Smooth muscle cell (in vitro differentiated cells): Measurements from ENCODE around the gene CYTH3. TPM values are rescaled to one million over a fixed set of nuclear protein-coding genes. Genes with fewer than 3 reads are reported as not detected.

ENCODE experiments used
- DNase-seq: peaks from one replicate; lab custom pipeline; 2025; ENCODE audit not compliant: unreplicated experiment; lab: John Stamatoyannopoulos, UW
- H2AFZ ChIP-seq: fragments of 200-600 bp; sonication (generic); 2 replicates; pipeline ENCODE4 v1.6.0; 2016; ENCODE audit warnings: antibody characterized with exemption, low read depth, mild to moderate bottlenecking
- H3F3A ChIP-seq: fragments of 200-600 bp; sonication (generic); 2 replicates; pipeline ENCODE4 v1.6.0; 2017; ENCODE audit warnings: antibody characterized with exemption, low read depth
- H3K27ac ChIP-seq: fragments of 200-600 bp; sonication (generic); 2 replicates; pipeline ENCODE4 v1.5.1; 2016; ENCODE audit warnings: low read depth, mild to moderate bottlenecking
- H3K27me3 ChIP-seq: fragments of 200-600 bp; sonication (generic); 2 replicates; pipeline ENCODE4 v1.6.1; 2016; ENCODE audit warnings: low read depth, mild to moderate bottlenecking
- H3K36me3 ChIP-seq: fragments of 200-600 bp; sonication (generic); 2 replicates; pipeline ENCODE4 v1.5.1; 2016; ENCODE audit warnings: low read depth
- H3K4me1 ChIP-seq: fragments of 200-600 bp; sonication (generic); 2 replicates; pipeline ENCODE4 v1.5.1; 2016; ENCODE audit warnings: low read depth
- H3K4me2 ChIP-seq: fragments of 200-600 bp; sonication (generic); 2 replicates; pipeline ENCODE4 v1.6.0; 2016; ENCODE audit warnings: mild to moderate bottlenecking
- H3K4me3 ChIP-seq: fragments of 200-600 bp; sonication (generic); 2 replicates; pipeline ENCODE4 v1.5.1; 2016; ENCODE audit warnings: mild to moderate bottlenecking
- H3K79me2 ChIP-seq: fragments of 200-600 bp; sonication (generic); 2 replicates; pipeline ENCODE4 v1.6.0; 2016; ENCODE audit warnings: low read depth, mild to moderate bottlenecking
- H3K9ac ChIP-seq: fragments of 200-600 bp; sonication (generic); 2 replicates; pipeline ENCODE4 v1.6.0; 2016; ENCODE audit warnings: low read depth
- H3K9me3 ChIP-seq: fragments of 200-600 bp; sonication (generic); replicated peaks from 2 replicates; pipeline ENCODE4 v1.5.1; 2016; ENCODE audit warnings: low read depth
- H4K20me1 ChIP-seq: fragments of 200-600 bp; sonication (generic); 2 replicates; pipeline ENCODE4 v1.6.0; 2016; ENCODE audit warnings: low read depth
- WGBS: methylation state at CpG from one replicate; pipeline ENCODE4 v1.1.7; 2016; ENCODE audit warnings: low lambda C conversion rate; 5-methylcytosine and 5-hydroxymethylcytosine counted together
- polyA plus RNA-seq: library from polyadenylated mRNA; unstranded; fragments of >200 nt; fragmentation: Nextera tagmentation; extraction: Ambion mirVana; gene quantifications from 2 replicates; pipeline ENCODE4 v1.2.1, GENCODE V29; 2016
- total RNA-seq: library from RNA; depleted of rRNA; stranded (reverse); fragments of >200 nt; gene quantifications from 2 replicates; pipeline ENCODE4 v1.2.3, GENCODE V29; 2014
- TF ChIP-seq, protein P1 (sequence below): fragments of 200-600 bp; sonication (generic); IDR thresholded peaks from 2 replicates; pipeline ENCODE4 v1.5.1; 2017; ENCODE audit warnings: borderline replicate concordance, mild to moderate bottlenecking, antibody characterized with exemption; ENCODE audit not compliant: insufficient read depth, poor library complexity, severe bottlenecking

The CYTH3 gene
- total and polyA plus RNA-seq, 2 experiments from 2014 or later: 7.6 to 11.4 TPM

- Histone ChIP-seq H3K4me2 (no peak overlapping the region), H3K79me2 (no peaks in the 10 kb centered on the region), H3K36me3 (peaks cover 4% of the 10 kb centered on the region), H3K27ac (no peak overlapping the region), H3F3A (no peaks in the 10 kb centered on the region), H3K9ac (no peak overlapping the region), H3K4me3 (no peak overlapping the region), H3K27me3 (no peaks in the 10 kb centered on the region), H4K20me1 (peaks cover 17% of the 10 kb centered on the region), H3K4me1 (no peaks in the 10 kb centered on the region), H2AFZ (no peak overlapping the region), H3K9me3 (no peaks in the 10 kb centered on the region)
- TF ChIP-seq, protein P1, sequence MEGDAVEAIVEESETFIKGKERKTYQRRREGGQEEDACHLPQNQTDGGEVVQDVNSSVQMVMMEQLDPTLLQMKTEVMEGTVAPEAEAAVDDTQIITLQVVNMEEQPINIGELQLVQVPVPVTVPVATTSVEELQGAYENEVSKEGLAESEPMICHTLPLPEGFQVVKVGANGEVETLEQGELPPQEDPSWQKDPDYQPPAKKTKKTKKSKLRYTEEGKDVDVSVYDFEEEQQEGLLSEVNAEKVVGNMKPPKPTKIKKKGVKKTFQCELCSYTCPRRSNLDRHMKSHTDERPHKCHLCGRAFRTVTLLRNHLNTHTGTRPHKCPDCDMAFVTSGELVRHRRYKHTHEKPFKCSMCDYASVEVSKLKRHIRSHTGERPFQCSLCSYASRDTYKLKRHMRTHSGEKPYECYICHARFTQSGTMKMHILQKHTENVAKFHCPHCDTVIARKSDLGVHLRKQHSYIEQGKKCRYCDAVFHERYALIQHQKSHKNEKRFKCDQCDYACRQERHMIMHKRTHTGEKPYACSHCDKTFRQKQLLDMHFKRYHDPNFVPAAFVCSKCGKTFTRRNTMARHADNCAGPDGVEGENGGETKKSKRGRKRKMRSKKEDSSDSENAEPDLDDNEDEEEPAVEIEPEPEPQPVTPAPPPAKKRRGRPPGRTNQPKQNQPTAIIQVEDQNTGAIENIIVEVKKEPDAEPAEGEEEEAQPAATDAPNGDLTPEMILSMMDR: no peak
- 94% methylated on average over 15 of the region's 15 CpGs for WGBS
- DNase-seq: no peak
Observed at GRCh38 chr7:6161463-6162330, 110.7 kb downstream of the CYTH3 start.

DNA sequence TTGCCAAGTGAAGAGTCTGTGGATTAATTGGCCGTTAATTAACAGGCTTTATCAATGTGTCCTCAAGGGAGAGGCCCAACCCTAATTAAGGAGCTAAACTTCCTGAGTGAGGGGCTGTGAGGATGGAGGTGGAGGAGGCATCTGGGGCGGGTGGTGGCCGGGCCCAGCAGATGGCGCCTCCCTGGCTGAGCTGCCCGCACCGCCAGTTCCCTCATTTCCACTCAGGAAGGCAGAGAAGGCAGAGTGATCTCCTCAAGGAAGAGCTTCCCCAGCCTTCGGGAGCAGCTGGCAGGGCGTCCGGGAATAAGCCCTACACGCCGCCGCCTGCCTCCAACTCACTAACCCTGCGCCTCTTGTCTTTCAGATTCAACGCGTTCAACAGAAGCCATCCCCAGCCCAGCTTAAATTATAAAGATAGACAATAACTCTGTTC lies 112.2 kb downstream of the CYTH3 start:
- DNase-seq: no peak
- Histone ChIP-seq H3K79me2 (no peaks in the 10 kb centered on the region), H3K36me3 (peaks cover 5% of the 10 kb centered on the region), H3K4me3 (no peak overlapping the region), H3K4me1 (no peaks in the 10 kb centered on the region), H4K20me1 (peaks cover 17% of the 10 kb centered on the region), H2AFZ (no peak overlapping the region), H3K4me2 (no peak overlapping the region), H3K9ac (no peak overlapping the region), H3K27ac (no peak overlapping the region), H3K27me3 (no peaks in the 10 kb centered on the region), H3F3A (no peaks in the 10 kb centered on the region), H3K9me3 (no peaks in the 10 kb centered on the region)
- WGBS: 48% methylated on average over 11 of the region's 15 CpGs
- TF ChIP-seq, protein P1: peak; percentile 66

- no peaks in the 10 kb centered on the region for H3K4me1 ChIP-seq
- no peak for DNase-seq
- no peak overlapping the region for H3K27ac ChIP-seq
- no peaks in the 10 kb centered on the region for H3K27me3 ChIP-seq
- no peaks in the 10 kb centered on the region for H3F3A ChIP-seq
- H3K4me3 ChIP-seq: no peak overlapping the region
- no peak overlapping the region for H3K9ac ChIP-seq
- peaks cover 10% of the 10 kb centered on the region for H3K36me3 ChIP-seq
- H3K4me2 ChIP-seq: no peak overlapping the region
- WGBS: 95% methylated on average over 24 of the region's 24 CpGs
- H3K79me2 ChIP-seq: no peaks in the 10 kb centered on the region
- peaks cover 17% of the 10 kb centered on the region for H4K20me1 ChIP-seq
- no peaks in the 10 kb centered on the region for H3K9me3 ChIP-seq
- TF ChIP-seq, protein P1: no peak
- H2AFZ ChIP-seq: no peak overlapping the region
Observed at GRCh38 chr7:6159524-6160031, 112.8 kb downstream of the CYTH3 start.
